ENCODE results near the gene C10orf90.

C10orf90 gene

GRCh38 chr10:126461289-126461940 is 209.1 kb downstream of the C10orf90 start:
- peaks cover 5 to 7% of the 10 kb centered on the region in 2 donors for H3K9me3 Mint-ChIP-seq
- H3K27ac Mint-ChIP-seq, result no peak overlapping the region
- peaks cover 0 to 7% of the 10 kb centered on the region in 2 donors for H3K27me3 Mint-ChIP-seq
- H3K4me3 Mint-ChIP-seq, result no peak overlapping the region
- ATAC-seq (replicated peaks) (no peak), DNase-seq (no peak)
- H3K36me3 Mint-ChIP-seq, result no peaks in the 10 kb centered on the region
- no peaks in the 10 kb centered on the region for H3K4me1 Mint-ChIP-seq

DNA sequence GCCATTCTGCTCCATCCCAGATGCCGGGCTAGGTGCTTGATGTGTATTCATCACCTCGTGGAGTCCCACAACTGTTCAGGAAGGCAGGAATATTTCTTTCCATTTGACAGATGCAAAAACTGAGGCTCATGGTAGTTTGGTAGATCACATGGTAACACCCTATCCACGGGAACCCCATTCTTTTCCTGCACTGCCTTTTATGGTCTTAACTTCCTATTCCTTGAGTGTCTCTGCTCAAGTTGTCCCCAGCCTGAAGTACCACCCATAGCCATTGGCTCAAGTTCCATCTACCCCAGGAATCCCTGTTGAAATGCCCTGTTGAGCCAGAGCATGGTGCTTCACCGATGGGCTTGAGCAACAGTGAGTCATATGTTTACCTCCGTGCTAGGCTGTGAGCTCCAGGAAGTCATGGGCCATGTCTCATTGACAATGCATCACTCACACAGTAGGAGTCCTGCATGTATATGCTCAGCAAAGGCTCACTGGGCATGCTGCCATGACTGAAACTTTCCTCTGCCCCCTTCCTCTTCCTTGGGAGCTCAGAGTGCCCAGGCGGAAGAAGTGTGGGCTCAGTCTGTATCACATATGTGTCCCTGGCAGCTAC is 210.5 kb downstream of the C10orf90 start:
- peaks cover 0 to 7% of the 10 kb centered on the region in 2 donors for H3K27me3 Mint-ChIP-seq

DNA sequence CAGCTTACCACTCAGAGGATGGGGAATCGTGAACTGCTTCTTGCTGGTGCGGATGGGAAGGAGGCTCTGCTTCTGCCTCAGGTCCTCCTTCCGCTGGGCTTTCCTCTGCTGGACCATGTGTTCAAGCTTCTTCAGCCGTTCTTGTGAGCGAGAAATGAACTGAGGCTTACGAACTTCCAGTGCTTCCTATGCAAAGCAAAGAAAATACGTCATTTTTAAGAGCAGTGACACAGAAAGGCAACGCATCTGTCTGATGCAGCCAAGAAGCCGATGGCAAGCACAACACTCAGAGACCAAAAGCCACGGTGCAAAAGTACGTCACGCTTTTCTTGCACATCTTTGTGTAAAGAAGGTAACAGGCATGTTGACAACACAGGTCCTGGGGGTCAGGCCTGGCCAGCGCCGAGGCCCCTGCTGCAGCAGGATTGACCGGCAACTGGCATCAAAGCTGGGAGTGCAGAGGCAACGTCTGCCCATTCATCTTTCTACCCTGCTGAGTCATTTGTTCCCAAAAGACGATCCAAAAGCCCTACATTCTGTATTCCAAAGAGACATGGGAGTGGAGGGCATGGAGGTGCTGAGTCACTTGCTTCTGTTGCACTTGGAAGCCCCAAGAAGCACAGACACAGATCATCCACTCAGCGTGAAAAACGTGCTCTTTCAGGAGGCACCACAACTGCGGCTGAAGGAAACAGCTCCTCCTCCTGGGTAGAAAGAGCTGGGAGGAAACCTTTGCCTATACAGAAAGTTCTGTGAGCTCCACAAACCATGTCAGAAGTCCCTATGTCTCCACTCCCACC is 211.3 kb downstream of the C10orf90 start:
- no peak overlapping the region for H3K27ac Mint-ChIP-seq
- DNase-seq (no peak), ATAC-seq (replicated peaks) (no peak)
- H3K4me3 Mint-ChIP-seq, result no peak overlapping the region
- H3K9me3 Mint-ChIP-seq, result peaks cover 5 to 10% of the 10 kb centered on the region in 2 donors
- H3K27me3 Mint-ChIP-seq, result peaks cover 0 to 7% of the 10 kb centered on the region in 2 donors
- no peaks in the 10 kb centered on the region for H3K4me1 Mint-ChIP-seq
- H3K36me3 Mint-ChIP-seq, result no peaks in the 10 kb centered on the region

More for the DNA sequence above, 210.5 kb downstream of the C10orf90 start:
- Mint-ChIP-seq H3K36me3 (no peaks in the 10 kb centered on the region), H3K27ac (no peak overlapping the region), H3K9me3 (peaks cover 5 to 10% of the 10 kb centered on the region in 2 donors), H3K4me1 (no peaks in the 10 kb centered on the region), H3K4me3 (no peak overlapping the region)
- DNase-seq (no peak), ATAC-seq (replicated peaks) (no peak)

DNA sequence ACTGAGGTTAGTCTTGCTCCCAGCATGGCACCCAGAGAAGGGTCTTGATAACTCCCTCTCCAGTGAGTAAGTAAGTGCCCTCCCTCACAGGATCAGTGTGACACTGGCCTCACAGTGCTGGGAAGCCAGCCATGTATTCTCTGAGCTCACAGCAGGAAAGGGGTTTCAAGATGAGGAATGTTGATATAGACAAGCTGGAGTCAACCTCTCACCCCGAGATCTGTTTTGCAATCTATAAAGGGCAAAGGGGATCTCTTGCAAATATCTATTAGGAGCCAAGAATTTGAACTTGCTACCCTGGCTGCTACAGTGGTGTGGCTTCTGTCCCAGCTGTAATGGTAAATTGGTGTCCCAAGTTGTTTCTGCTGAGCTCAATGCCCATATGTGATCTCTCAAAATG is 212.0 kb downstream of the C10orf90 start:
- DNase-seq (no peak), ATAC-seq (replicated peaks) (no peak)
- H3K36me3 Mint-ChIP-seq, result no peaks in the 10 kb centered on the region
- H3K4me1 Mint-ChIP-seq, result no peaks in the 10 kb centered on the region
- peaks cover 5 to 10% of the 10 kb centered on the region in 2 donors for H3K9me3 Mint-ChIP-seq
- H3K27ac Mint-ChIP-seq, result no peak overlapping the region
- peaks cover 0 to 7% of the 10 kb centered on the region in 2 donors for H3K27me3 Mint-ChIP-seq
- no peak overlapping the region for H3K4me3 Mint-ChIP-seq

GRCh38 chr10:126456632-126457031 is 213.9 kb downstream of the C10orf90 start:
- Mint-ChIP-seq H3K9me3 (peaks cover 0 to 7% of the 10 kb centered on the region in 2 donors), H3K4me1 (no peaks in the 10 kb centered on the region), H3K27ac (no peak overlapping the region), H3K36me3 (no peaks in the 10 kb centered on the region), H3K27me3 (no peaks in the 10 kb centered on the region), H3K4me3 (no peak overlapping the region)
- ATAC-seq (replicated peaks) (no peak), DNase-seq (no peak)

DNA sequence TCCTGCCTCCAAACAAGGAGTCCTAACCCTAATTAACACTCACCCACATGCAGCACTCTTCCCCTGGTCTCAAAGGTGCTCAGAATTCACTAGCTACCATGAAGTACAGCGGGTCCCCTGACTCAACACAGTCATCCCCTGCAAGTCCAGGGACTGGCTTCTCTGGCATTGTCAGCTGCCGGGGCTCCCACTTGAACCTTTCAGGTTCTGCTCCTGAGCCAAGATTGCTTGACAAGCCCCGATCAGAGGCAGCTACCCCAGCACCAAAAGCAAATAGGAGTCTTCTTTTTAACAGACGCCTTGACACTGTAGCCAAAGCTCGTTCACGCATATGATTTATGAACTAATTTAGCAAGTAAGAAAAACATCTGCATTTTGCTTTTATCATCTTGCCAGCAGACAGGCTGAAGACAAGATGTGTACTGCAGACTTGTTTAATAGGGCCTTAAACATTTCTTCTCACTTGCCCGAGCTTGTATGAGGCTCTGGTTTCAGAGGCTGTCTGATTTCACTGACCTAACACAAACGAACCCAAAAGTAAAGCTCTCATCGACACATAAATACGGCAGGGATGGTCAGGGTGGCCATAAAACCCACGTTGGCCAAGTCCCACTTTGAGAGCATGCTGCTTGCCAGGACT is 214.6 kb downstream of the C10orf90 start:
- H3K4me1 Mint-ChIP-seq, result no peaks in the 10 kb centered on the region
- H3K27ac Mint-ChIP-seq, result no peak overlapping the region
- no peaks in the 10 kb centered on the region for H3K36me3 Mint-ChIP-seq
- DNase-seq (no peak), ATAC-seq (replicated peaks) (no peak)
- H3K9me3 Mint-ChIP-seq, result peaks cover 0 to 7% of the 10 kb centered on the region in 2 donors
- H3K4me3 Mint-ChIP-seq, result no peak overlapping the region
- no peaks in the 10 kb centered on the region for H3K27me3 Mint-ChIP-seq

- DNase-seq (no peak), ATAC-seq (replicated peaks) (no peak)
- Mint-ChIP-seq H3K27ac (no peak overlapping the region), H3K4me3 (no peak overlapping the region), H3K4me1 (no peaks in the 10 kb centered on the region), H3K9me3 (peaks cover 0 to 7% of the 10 kb centered on the region in 2 donors), H3K36me3 (no peaks in the 10 kb centered on the region), H3K27me3 (no peaks in the 10 kb centered on the region)
Observed at GRCh38 chr10:126455036-126455765, 215.3 kb downstream of the C10orf90 start.

DNA sequence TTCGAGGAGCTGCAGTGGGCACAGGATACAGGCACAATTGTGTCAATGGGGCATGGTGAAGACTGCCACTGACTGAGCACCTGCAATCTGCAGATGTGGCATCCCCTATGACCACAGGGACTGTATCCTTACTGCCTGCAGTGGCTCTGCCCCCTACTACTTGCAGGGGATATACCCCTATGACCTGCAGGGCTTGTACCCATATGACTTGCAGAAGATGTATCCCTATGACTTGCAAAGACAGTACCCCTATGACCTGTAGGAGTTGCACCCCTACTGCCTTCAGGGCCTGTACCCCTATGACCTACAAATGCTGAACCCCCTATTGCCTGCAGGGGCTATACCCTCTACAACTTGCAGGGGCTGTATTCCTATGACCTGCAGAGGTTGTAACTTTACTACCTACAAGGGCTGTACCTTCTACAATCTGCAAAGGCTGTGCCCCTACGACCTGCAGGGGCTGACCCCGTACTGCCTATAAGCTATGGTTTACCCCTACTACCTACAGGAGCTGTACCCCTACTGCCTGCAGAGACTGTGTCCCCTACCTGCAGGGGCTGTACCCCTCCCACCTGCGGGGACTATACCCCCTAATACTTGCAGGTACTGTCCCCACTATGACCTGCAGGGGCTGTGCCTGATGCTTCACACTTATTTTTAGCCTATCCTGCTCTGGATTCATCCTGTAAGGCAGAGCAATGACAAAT is 216.3 kb downstream of the C10orf90 start:
- H3K9me3 Mint-ChIP-seq, result peaks cover 0 to 7% of the 10 kb centered on the region in 2 donors
- DNase-seq, result no peak
- no peak overlapping the region for H3K4me3 Mint-ChIP-seq
- H3K4me1 Mint-ChIP-seq, result no peaks in the 10 kb centered on the region
- H3K27me3 Mint-ChIP-seq, result no peaks in the 10 kb centered on the region
- no peak overlapping the region for H3K27ac Mint-ChIP-seq
- ATAC-seq (replicated peaks), result peak in 1 of 2 donors; percentile 7
- H3K36me3 Mint-ChIP-seq, result no peaks in the 10 kb centered on the region

GRCh38 chr10:126452245-126452644 is 218.2 kb downstream of the C10orf90 start:
- peaks cover 0 to 7% of the 10 kb centered on the region in 2 donors for H3K9me3 Mint-ChIP-seq
- no peaks in the 10 kb centered on the region for H3K27me3 Mint-ChIP-seq
- no peaks in the 10 kb centered on the region for H3K4me1 Mint-ChIP-seq
- no peak overlapping the region for H3K27ac Mint-ChIP-seq
- no peak for ATAC-seq (replicated peaks)
- no peaks in the 10 kb centered on the region for H3K36me3 Mint-ChIP-seq
- DNase-seq, result no peak
- H3K4me3 Mint-ChIP-seq, result no peak overlapping the region

GRCh38 chr10:126448091-126448490 is 222.4 kb downstream of the C10orf90 start:
- ATAC-seq (replicated peaks), result no peak
- Mint-ChIP-seq H3K9me3 (peaks cover 8 to 9% of the 10 kb centered on the region in 2 donors), H3K36me3 (no peaks in the 10 kb centered on the region), H3K4me1 (no peaks in the 10 kb centered on the region), H3K27me3 (peaks cover under 1 to 1% of the 10 kb centered on the region in 2 donors), H3K27ac (no peak overlapping the region), H3K4me3 (no peak overlapping the region)
- no peak for DNase-seq

GRCh38 chr10:126439942-126440341 is 230.6 kb downstream of the C10orf90 start:
- Mint-ChIP-seq H3K9me3 (peaks cover 10% of the 10 kb centered on the region in 2 donors), H3K4me1 (no peaks in the 10 kb centered on the region), H3K27me3 (peaks cover 19 to 35% of the 10 kb centered on the region in 2 donors), H3K27ac (no peak overlapping the region), H3K36me3 (no peaks in the 10 kb centered on the region), H3K4me3 (no peak overlapping the region)
- DNase-seq (no peak), ATAC-seq (replicated peaks) (no peak)

DNA sequence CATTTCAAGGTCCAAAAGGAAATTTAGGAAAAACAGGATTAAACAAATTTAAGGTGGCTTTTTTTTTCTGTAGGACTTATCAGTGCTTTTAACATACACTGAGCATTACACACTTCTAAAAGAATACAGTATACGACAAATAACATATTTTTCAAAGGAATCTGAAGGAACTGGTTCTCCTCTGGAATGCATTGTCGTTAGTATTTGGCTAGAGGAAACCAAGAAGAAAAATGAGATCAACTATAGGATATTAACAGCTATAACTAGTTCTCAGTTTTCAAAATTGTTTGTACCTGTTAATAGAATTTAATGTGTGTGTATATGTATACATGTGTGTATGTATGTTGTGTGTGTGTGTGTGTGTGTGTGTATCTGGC is 232.1 kb downstream of the C10orf90 start:
- no peaks in the 10 kb centered on the region for H3K36me3 Mint-ChIP-seq
- H3K27me3 Mint-ChIP-seq, result peaks cover 19 to 35% of the 10 kb centered on the region in 2 donors
- peaks cover 3 to 5% of the 10 kb centered on the region in 2 donors for H3K9me3 Mint-ChIP-seq
- no peak overlapping the region for H3K27ac Mint-ChIP-seq
- H3K4me3 Mint-ChIP-seq, result no peak overlapping the region
- no peaks in the 10 kb centered on the region for H3K4me1 Mint-ChIP-seq
- DNase-seq (no peak), ATAC-seq (replicated peaks) (no peak)

GRCh38 chr10:126437635-126438406 is 232.7 kb downstream of the C10orf90 start:
- ATAC-seq (replicated peaks), result no peak

More at GRCh38 chr10:126437635-126438406, 232.7 kb downstream of the C10orf90 start:
- DNase-seq, result no peak
- no peak overlapping the region for H3K27ac Mint-ChIP-seq
- no peaks in the 10 kb centered on the region for H3K4me1 Mint-ChIP-seq
- H3K4me3 Mint-ChIP-seq, result no peak overlapping the region
- peaks cover 3 to 4% of the 10 kb centered on the region in 2 donors for H3K9me3 Mint-ChIP-seq
- no peaks in the 10 kb centered on the region for H3K36me3 Mint-ChIP-seq
- H3K27me3 Mint-ChIP-seq, result peaks cover 15 to 32% of the 10 kb centered on the region in 2 donors
